H1 (cell line): ENCODE data around the gene FBXO5. TPM values are rescaled to one million over a fixed set of nuclear protein-coding genes. Genes with fewer than 3 reads are reported as not detected.

Experiments
- BCL11A ChIP-seq, 2 experiments: IDR thresholded peaks; one replicate each; pipeline ENCODE4 v1.6.1; 2011; ENCODE audit warnings: low read depth in 2 of 2, low read length in 2 of 2, mild to moderate bottlenecking in 2 of 2
- BRCA1 ChIP-seq: IDR thresholded peaks from 2 replicates; pipeline ENCODE4 v1.6.1; 2012; ENCODE audit warnings: low read depth, low read length, improper control_type of control experiment
- CTBP2 ChIP-seq: IDR thresholded peaks from 2 replicates; pipeline ENCODE4 v1.7.0; 2011; ENCODE audit warnings: borderline replicate concordance, mild to moderate bottlenecking, moderate library complexity, mixed read lengths, low read length; ENCODE audit not compliant: insufficient read depth, insufficient read length
- GTF2F1 ChIP-seq: IDR thresholded peaks from 2 replicates; pipeline ENCODE4 v1.6.1; 2012; ENCODE audit warnings: low read depth, low read length, improper control_type of control experiment, borderline replicate concordance
- JUN ChIP-seq: IDR thresholded peaks from 2 replicates; pipeline ENCODE4 v1.6.1; 2011; ENCODE audit warnings: low read depth, mild to moderate bottlenecking, improper control_type of control experiment, low read length
- KDM4A ChIP-seq: IDR thresholded peaks from one replicate; pipeline ENCODE4 v1.7.1; 2012; ENCODE audit warnings: low read depth, mild to moderate bottlenecking, moderate library complexity, low read length, inconsistent platforms; ENCODE audit not compliant: severe bottlenecking
- SRF ChIP-seq: IDR thresholded peaks from 2 replicates; pipeline ENCODE4 v1.6.1; 2011; ENCODE audit warnings: mild to moderate bottlenecking, low read depth, low read length, moderate library complexity
- SUZ12 ChIP-seq: fragments of 200-600 bp; sonication (generic); IDR thresholded peaks from 2 replicates; pipeline ENCODE4 v1.6.1; 2012; ENCODE audit warnings: mild to moderate bottlenecking, inconsistent platforms, low read length, moderate library complexity, mixed read lengths
- polyA plus RNA-seq, 7 experiments: library from polyadenylated mRNA; depleted of rRNA in 3 of 7; stranded (reverse) in 5 of 7; unstranded in 2 of 7; fragments of >200 nt in 5 of 7; fragments of 200-250 nt in 2 of 7; gene quantifications; 1 replicate in 5 of 7; 2 replicates in 1 of 7; 4 replicates in 1 of 7; pipeline versions ENCODE4 v1.2.1 to v1.2.3, GENCODE V29; 2011 to 2013; ENCODE audit warnings: missing spikeins in 2 of 7, mixed read lengths in 2 of 7
- total RNA-seq: library from RNA; stranded (reverse); fragmentation: NEBNext Ultra II Directional; extraction: Animal tissue kit (Norgen Biotek cat#: 25700); gene quantifications from 2 replicates; pipeline ENCODE4 v1.2.1, GENCODE V29; 2021

FBXO5 gene
- total and polyA plus RNA-seq, 2 of the 8 experiments (the other 6 are each of a cell fraction or from before 2014, with no cell fraction given) = 13.7 to 55.1 TPM

GRCh38 chr6:152977556-152977955 is 5.3 kb downstream of the FBXO5 start (continued):
- no peak for TF ChIP-seq BRCA1
- no peak for TF ChIP-seq KDM4A
- no peak for TF ChIP-seq CTBP2
- no peak for TF ChIP-seq JUN
- TF ChIP-seq SUZ12 = no peak
- TF ChIP-seq GTF2F1 = no peak
- no peak for TF ChIP-seq SRF
- no peak for TF ChIP-seq BCL11A (IDR thresholded peaks at IDR 0.05; ENCODE audit: low read depth in 2 of 2, low read length in 2 of 2)
